ENCODE results near the gene DALRD3. TPM values are rescaled to one million over a fixed set of nuclear protein-coding genes. Genes with fewer than 3 reads are reported as not detected.

DALRD3 gene
- total and polyA plus RNA-seq, 4 donors = 24.3 to 39.5 (median 33.3) TPM

DNA sequence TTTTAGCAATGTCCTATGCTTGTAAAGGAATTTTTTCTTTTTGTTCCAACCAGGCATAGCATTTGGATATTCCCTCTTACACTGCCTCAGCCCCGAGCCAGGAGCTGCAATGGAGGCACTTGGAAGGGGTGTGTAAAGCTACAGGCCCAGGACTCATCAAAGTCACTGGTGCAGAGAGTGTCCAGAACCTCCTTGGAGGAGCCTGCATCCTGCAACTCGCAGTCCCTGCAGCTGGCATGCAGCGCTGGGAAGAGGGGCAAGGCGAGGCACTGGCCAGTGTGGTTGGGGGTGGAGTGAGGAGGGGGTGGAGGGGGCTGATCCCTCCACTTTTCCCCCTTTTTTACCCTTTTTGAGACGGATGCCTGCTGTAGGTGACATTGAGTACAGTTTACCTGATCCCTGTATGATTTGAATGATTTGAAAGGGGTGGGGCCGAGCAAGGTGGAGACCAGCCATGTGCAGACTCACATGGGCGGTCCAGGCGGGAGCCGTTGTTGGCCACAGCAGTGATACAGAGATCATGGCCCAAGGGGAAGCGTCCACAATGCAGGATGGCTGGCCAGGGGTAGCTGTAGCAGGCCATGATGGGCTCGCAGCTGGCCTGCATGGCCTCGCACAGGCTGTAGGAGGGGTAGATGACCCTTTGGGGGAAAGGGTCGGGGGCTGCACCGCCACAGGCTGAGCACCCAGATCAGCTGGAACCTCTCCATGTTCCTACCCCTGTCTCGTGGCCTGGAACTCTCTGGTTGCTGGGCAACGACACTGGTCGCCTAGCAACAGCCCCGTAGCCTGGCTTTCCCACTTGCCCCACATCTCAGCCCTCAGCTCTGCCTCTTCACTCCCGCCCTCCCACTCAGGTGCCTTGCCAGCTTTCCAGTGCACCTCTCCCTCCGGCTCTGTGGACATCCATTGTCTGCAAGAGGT, 20.4 kb downstream of the DALRD3 start:
- peaks cover 0 to 12% (median 1%) of the 10 kb centered on the region in 4 donors for H3K36me3 ChIP-seq (ENCODE audit: control insufficient read depth in 4 of 4, insufficient read depth in 4 of 4, low read length in 4 of 4)

DNA sequence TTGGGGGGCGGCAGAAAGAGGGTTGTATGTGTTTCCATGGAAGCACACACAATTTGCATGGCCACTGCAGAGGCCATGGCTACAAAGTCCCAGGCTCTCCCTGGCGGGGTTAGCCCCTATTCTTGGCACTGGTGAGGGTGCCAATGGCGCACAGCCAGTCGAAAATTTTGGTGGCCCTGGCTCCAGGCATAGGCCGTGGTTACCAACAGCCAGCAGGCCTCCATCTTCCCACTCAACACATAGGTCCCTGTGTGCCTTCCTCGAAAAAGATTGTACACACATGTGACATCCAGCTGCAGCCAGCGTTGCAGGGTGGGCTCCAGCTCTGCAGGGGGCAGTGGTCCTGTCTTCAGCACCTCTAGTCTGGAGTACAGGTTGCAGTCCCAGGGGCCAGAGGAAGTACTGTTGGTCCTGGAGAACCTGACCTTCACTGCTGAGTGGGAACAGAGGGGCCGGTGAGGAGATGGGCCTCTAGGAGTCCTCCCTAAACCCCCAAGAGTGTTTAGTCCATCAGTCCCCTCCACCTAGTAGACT, 21.2 kb downstream of the DALRD3 start:
- no peak for TF ChIP-seq CTCF (IDR thresholded peaks at IDR 0.05; ENCODE audit: control extremely low read depth, extremely low read depth)
- no peak for DNase-seq
- H3K27ac ChIP-seq (ENCODE audit: low read depth in 1 of 2, low read length in 1 of 2) = no peak overlapping the region
- peaks cover 0 to 9% (median 0%) of the 10 kb centered on the region in 5 donors for H3K4me1 ChIP-seq (ENCODE audit: control insufficient read depth in 5 of 5, insufficient read depth in 5 of 5, low read length in 5 of 5)
- peaks cover 0 to 12% (median 1%) of the 10 kb centered on the region in 4 donors for H3K36me3 ChIP-seq (ENCODE audit: control insufficient read depth in 4 of 4, insufficient read depth in 4 of 4, low read length in 4 of 4)
- no peaks in the 10 kb centered on the region for H3K27me3 ChIP-seq (ENCODE audit: control insufficient read depth in 3 of 3, insufficient read depth in 3 of 3, low read length in 2 of 3)
- no peak overlapping the region for H3K4me3 ChIP-seq
- no peak for ATAC-seq (ENCODE audit: insufficient read depth, low FRiP score)
- no peaks in the 10 kb centered on the region for H3K9me3 ChIP-seq (ENCODE audit: control insufficient read depth in 4 of 4, insufficient read depth in 3 of 4, low read length in 3 of 4)
- 87 to 89% methylated on average over 8 of the region's 8 CpGs for WGBS, 2 donors
- H3K9ac ChIP-seq (ENCODE audit: insufficient read depth in 1 of 2, low read length in 2 of 2) = no peak overlapping the region

More for the DNA sequence above, 20.4 kb downstream of the DALRD3 start:
- Histone ChIP-seq H3K4me1 (ENCODE audit: control insufficient read depth in 5 of 5, insufficient read depth in 5 of 5, low read length in 5 of 5) (peaks cover 0 to 9% (median 2%) of the 10 kb centered on the region in 5 donors), H3K9me3 (ENCODE audit: control insufficient read depth in 4 of 4, insufficient read depth in 3 of 4, low read length in 3 of 4) (no peaks in the 10 kb centered on the region), H3K27me3 (ENCODE audit: control insufficient read depth in 3 of 3, insufficient read depth in 3 of 3, low read length in 2 of 3) (no peaks in the 10 kb centered on the region), H3K9ac (ENCODE audit: insufficient read depth in 1 of 2, low read length in 2 of 2) (no peak overlapping the region), H3K4me3 (no peak overlapping the region), H3K27ac (ENCODE audit: low read depth in 1 of 2, low read length in 1 of 2) (no peak overlapping the region)
- DNase-seq (peak in 2 of 3 donors; percentile 55 to 60), ATAC-seq (ENCODE audit: insufficient read depth, low FRiP score) (no peak)
- 83 to 87% methylated on average over 20 of the region's 20 CpGs for WGBS, 2 donors
- TF ChIP-seq CTCF (IDR thresholded peaks at IDR 0.05; ENCODE audit: control extremely low read depth, extremely low read depth) = no peak

- Histone ChIP-seq H3K4me3 (no peak overlapping the region), H3K27ac (ENCODE audit: low read depth in 1 of 2, low read length in 1 of 2) (no peak overlapping the region), H3K9ac (ENCODE audit: insufficient read depth in 1 of 2, low read length in 2 of 2) (no peak overlapping the region), H3K36me3 (ENCODE audit: control insufficient read depth in 4 of 4, insufficient read depth in 4 of 4, low read length in 4 of 4) (peaks cover 0 to 12% (median 3%) of the 10 kb centered on the region in 4 donors), H3K9me3 (ENCODE audit: control insufficient read depth in 4 of 4, insufficient read depth in 3 of 4, low read length in 3 of 4) (no peaks in the 10 kb centered on the region), H3K27me3 (ENCODE audit: control insufficient read depth in 3 of 3, insufficient read depth in 3 of 3, low read length in 2 of 3) (no peaks in the 10 kb centered on the region), H3K4me1 (ENCODE audit: control insufficient read depth in 5 of 5, insufficient read depth in 5 of 5, low read length in 5 of 5) (peaks cover 2 to 10% (median 4%) of the 10 kb centered on the region in 5 donors)
- WGBS, 2 donors = 97 to 98% methylated on average over 8 of the region's 8 CpGs
- ATAC-seq (ENCODE audit: insufficient read depth, low FRiP score) = no peak
- no peak for TF ChIP-seq CTCF (IDR thresholded peaks at IDR 0.05; ENCODE audit: control extremely low read depth, extremely low read depth)
- no peak for DNase-seq
These were observed 21.7 kb downstream of the DALRD3 start for GRCh38 chr3:48996640-48997039.
